Measurements from ENCODE around the gene AATF.
"Not testable (repeated sequence)": the region's sequence is repeated elsewhere in the genome, so short reads cannot be mapped to it uniquely, and the experiment has no call there.

The AATF gene

GRCh38 chr17:37051833-37052232, 103.1 kb downstream of the AATF start:
- no peak for DNase-seq

DNA sequence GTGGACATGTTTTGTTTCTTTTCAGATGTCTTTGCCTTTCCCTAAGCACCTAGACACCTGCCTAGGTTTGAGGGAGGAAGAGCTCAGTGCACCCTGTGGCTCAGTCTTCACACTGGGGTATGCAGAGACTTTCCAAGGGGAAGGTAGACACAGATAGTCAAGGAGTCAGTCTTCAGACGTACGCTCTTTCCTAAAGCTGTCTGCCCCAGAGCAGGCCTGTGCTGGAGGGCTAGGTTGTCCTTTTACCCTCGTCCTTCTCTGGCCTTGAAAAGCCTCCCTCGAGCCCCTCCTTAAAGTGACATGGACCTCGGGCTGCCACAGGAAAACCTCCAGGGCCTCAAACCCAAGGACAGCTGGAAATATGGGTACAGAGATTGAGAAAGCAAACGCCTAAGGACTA, 103.7 kb downstream of the AATF start:
- no peak for DNase-seq

DNA sequence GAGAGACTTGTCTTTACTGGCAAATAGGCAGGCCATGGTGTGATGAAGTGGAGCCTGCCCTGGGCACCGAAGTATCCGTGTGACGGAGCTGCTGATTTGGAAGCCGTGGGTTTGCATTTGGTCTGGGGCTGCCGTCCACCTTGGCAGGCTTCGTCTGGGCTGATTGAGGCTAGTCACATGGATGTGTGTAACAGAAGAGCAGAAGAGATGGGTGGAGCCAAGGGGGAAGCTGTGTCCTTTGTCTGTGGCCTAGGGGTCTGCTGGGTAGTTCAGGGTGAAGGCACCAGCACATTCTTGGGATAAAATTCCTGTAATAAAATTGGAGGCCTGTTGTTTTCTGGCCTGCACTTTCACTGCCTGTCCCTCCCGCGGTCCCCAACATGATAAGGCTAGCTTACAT, 106.1 kb downstream of the AATF start:
- DNase-seq = no peak

DNA sequence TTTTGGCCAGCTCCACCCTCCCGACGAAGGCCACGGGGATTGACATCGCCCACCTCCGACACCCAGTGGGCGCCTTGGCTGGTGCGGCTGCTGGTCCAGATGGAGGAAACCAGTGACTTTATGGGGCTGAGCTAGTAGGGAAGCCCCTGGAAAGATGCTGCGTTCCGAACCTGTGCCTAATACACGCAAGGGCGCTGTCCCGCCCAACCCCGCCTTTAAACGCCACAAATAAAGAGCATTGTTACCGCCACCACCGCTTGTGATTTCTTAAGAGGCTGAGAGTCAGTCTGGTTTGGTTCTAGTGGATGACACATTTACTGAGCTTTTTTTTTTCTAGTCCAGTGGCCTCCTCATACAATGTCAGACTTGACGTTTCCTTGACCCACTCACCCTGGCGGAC, 107.9 kb downstream of the AATF start:
- DNase-seq = no peak

- no peak for DNase-seq
Observed at GRCh38 chr17:37059493-37059892, 110.7 kb downstream of the AATF start.

DNA sequence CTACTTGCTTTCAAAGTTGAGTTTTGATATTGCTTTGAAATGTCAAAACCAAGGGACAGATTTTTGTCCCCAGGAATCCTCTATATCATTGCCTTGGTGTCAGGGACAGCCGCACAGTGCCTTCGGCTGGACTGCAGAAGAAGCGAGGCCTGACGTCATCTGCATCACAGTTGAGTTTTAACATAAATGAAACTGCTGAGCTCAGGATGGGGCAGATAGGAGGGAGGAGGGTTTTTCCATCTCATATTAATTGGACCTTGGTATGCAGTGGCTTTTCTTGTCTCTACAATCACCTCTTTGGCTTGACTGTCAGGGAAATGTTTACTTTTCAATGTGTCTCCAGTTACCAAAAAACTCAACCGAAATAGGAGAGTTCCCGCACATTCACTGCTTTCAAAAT, 111.3 kb downstream of the AATF start:
- no peak for DNase-seq

GRCh38 chr17:37060928-37061327, 112.2 kb downstream of the AATF start:
- no peak for DNase-seq

DNA sequence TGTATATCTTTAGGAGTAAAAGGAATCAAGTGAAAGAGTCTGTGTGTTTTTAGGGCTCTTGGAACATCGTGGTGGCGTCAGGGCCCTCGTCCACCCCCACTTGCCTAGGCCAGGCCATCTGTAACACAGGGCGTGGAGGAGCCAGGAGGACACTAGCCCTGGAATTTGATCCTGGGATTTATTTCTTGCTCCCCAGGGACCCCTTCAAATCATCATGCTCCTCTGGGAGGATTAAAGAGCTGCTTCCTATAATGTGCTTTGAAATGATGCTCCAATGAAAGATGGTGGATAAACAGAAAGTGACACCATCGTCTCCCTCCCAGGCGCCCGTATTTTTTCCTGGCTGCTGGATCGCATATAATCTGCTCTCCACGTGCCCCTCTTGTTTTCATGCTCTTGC, 113.3 kb downstream of the AATF start:
- DNase-seq = no peak

DNA sequence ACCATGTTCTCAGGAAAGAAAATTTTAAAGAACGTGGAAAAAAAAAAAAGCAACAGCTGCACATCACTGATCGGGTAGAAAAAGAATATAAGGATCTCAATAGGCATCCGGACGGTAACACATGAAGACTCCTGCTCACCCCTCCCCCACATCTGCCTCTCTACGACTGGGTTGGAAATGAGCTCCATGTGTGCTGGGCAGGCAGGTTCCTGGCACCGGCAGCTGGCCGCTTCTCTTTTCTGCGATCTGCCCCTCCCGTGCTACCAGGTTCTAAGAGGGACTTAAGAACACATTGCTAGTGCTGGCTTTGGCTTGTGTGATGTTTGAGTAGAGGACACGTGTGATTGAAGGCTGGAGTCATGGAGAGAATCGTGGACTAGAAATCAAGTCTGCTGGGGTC, 115.5 kb downstream of the AATF start:
- DNase-seq = no peak

GRCh38 chr17:37064956-37065355, 116.2 kb downstream of the AATF start:
- no peak for DNase-seq

DNA sequence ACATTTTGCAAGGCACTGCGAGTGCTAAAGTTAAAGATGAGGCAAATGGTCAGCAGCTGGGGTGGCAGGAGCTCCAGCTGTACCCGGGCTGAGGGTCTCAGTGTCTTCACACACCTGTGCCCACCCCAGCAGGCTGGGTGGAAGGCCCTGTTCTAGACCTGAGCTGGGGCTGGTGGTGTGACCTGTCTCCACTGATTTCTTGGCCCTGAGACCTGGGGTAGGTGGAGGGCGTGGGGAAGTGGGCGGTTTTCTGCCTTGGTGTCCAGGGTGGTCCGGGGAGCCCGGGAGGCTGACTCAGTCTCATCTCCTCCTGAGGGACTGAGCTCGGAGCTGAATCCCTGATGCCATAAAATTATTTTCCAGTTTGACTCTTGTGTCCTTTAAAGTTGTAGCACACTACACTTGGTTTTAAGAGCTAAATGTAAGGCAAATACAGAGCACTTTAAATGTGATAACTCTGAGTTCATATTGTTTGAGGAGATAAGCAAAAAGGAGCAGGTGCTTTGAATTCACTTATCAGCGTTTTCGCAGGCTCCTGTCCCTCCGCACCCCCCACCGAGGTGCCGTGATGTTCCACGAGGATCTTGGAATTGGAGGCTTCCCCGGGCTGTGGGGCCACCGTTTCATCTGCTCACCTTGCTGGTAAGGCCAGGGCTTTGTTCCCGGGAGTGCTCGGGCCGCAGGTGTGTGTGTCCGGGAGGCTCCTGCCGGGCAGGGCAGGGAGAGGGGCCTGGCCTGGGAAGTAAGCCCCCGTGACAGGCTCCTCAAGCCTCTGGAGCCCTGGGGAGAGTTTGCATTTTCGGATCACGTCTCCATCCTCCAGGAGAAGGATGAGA, 117.0 kb downstream of the AATF start:
- no peak for DNase-seq

DNA sequence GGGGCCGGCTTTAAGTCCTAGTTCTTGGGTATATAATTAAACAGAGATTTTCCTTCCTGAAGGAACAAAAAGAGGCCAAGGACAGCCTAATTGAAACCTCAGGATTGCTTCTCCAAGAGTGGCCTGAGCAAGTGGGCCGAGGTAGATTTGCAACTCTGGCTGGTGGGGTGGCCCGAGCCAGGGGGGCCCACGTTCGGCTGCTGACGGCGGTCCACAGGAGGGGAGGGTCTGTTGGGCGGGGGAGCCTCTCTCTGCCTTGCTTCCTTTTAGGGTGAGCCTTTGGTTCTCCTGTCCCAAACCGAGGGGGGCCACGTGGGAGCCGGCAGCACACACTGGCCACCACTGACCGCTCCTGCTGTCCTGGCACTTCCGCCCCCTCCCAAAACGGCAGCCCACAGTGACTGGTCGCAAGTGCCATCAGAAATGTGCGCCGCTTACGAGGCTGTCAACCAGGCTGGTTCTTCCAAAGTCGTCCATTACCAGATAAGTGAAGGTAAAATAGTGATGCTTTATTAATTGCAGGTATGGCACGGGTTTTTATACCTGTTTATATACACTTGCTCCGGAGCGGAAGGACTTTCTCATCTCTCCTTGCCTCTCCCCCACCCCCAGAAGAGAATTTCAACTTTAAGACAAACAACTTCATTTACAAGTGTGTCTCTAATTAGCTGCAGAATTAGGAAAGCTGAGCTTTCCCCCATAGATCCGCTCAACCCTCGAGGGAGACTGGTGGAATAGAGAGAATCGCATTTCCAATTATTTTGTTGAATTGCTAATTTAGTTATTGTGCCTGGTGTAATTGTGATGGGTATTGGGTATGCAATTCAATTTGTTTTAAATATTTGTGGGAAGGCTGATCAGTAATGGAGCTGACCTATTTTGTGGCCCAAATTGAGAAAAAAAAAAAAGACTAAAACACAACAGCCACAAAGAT, 117.8 kb downstream of the AATF start:
- no peak for DNase-seq

- no peak for DNase-seq
Observed at GRCh38 chr17:37067555-37068111, 118.9 kb downstream of the AATF start.

- no peak for DNase-seq
Observed at GRCh38 chr17:37068266-37068665, 119.5 kb downstream of the AATF start.

- no peak for DNase-seq
Observed at GRCh38 chr17:37069087-37069486, 120.3 kb downstream of the AATF start.

GRCh38 chr17:37073464-37073863, 124.7 kb downstream of the AATF start:
- not testable (repeated sequence) for DNase-seq

DNA sequence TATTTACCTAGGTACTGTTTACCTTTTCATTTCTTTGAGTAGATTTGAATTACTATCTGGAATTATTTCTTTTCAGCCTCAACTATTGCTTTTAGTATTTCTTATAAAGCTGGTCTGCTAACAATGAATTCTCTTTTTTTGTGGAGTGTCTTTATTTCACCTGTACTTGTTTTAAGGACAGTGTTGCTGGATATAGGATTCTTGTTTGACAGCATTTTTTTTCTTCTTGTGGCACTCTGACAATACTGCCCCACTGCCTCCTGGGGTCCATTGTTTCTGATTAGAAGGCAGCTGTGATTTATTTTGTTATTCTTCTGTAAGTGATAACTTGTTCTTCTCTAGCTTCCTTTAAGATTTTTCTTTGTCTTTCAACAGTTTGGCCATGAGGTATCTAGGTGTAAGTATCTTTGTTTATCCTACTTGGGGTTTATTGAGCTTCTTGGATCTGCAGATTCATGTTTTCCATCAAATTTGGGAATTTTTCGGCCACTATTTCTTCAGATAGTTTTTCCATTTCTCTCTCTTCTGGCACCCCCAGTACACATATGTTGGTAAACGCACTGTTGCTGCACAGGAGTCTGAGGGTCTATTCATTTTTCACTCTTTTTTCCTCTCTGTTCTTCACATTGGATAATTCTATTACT, 130.4 kb downstream of the AATF start:
- no peak for DNase-seq

GRCh38 chr17:37079735-37080134, 131.0 kb downstream of the AATF start:
- DNase-seq = no peak

DNA sequence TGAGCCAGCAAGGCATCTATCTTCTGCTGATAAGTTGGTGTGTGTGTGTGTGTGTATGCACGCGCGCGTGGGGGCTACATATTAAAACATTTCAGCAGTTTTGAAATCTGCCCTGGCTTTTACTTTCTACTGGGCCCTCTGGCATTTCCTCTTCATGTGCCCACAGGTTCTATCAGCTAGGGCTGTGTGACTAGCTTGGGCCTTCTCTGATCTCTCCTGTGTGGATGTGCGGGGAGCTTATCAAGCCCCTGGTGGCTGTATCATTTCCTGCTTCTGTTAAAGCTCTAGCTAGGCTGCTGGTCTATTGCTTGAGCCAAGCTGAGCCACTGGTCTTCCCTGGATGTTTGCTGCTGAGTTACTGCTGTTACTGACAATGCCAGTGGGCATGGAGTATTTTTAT, 132.5 kb downstream of the AATF start:
- DNase-seq = no peak

DNA sequence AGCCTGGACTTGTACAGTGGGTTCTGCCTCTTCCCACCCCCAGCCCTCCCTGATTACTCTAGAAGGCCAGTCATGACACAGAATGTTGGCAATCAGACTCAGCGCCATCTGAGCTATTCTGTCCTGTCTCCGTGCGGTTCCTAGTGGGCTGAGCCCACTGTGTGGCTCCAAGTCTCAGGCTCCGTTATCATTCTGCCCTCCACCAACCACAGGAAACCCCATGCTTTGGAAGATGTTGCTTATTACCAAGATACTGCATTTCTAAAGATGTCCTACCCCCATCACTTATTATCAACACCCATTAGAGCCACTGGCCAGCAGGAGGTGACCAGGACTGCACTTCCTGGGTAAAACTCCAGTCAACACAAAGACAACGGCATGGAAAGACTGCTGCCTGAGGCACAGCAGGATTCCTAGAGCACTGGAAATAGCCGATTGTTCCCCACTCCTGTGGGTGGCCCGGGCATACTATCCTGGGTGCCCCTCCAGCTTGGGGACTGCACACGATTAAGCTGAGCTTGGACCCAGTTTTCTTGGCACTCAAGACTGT, 133.6 kb downstream of the AATF start:
- DNase-seq = no peak

DNA sequence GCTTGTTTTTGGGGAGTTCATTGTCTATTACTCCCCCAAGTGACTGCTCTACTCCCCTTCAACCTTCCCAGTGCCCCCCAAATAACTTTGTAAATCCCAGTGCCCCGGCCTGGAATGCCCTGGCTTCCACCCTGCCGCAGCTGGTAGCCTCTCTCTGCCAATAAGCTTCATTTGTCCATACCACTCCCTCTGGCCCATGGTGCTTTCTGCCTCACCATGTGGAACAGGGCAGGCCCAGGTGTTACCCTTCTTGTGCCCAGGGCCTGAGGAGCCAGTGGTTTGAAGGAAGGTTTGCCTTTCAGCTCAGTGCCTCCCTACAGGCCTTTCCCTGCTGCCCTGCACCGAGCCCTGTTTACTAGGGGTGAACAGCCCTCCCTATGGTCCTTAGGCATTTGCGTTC, 134.2 kb downstream of the AATF start:
- DNase-seq = no peak

DNA sequence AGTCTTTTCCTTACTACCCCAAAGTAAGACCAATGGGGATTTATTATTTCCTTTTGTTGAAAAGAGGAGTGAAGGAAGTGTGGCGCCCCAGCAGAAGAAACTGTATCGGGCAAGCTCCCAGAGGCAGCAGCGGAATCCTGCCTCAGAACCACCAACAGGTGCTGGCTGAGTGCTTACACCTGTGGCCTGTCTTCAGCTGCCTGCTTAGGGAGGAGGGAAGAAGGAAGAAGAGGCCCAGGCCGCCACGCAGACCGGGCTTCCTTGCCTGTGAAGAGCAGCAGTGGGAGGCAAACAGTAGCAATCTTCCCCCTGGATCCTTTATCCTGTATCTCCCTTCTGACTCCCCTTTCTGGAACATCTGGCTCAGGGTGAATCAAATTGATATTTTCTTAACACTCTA, 134.7 kb downstream of the AATF start:
- no peak for DNase-seq

GRCh38 chr17:37084372-37084771, 135.6 kb downstream of the AATF start:
- no peak for DNase-seq

Measured in stimulated activated CD4-positive, alpha-beta T cell treated with anti-CD3 and anti-CD28 coated beads, Interleukin-2, amount 100 ng/mL, for 48 hours (primary cell).